HPDE6-E6E7 (cell line): Measurements from ENCODE around the gene TMEM214.
A peak's percentile ranks its signal among the peaks of the same experiment; 100 is the strongest.
"Not testable (repeated sequence)": the region's sequence is repeated elsewhere in the genome, so short reads cannot be mapped to it uniquely, and the experiment has no call there.

Experiments
- DNase-seq: peaks from one replicate; pipeline ENCODE4 v3.0.0; 2011; ENCODE audit warnings: missing footprints; ENCODE audit errors: extremely low spot score

TMEM214 gene

DNA sequence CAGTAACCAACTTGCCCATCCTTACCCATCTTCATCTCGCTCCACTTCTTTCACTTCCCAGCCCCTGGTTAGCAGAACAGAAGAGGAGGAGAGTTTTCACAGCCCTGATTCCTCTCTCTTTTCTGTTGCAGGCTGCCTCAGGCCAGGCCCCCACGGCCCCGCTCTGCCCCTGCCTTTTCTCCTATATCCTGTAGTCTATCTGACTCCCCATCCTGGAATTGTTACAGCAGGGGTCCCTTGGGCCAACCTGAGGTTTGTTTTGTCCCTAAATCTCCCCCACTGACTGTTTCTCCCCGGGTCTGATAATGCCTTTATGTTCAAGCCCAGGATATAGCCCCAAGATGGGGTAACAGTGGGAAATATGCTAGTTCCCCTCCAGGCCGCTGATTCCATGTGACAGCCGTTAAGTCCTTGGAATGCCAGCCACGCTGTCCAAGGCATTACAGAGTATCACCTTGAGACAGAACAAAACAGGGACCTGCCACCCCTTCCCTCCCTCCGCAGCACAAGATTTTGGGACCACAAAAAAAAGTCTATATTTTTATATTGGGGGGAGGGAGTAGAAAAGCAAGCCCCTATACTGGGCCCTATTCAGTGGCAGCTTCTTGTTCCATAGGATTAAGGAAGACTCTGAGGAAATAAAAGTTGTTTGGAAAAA is 37.3 kb downstream of the TMEM214 start:
- no peak for DNase-seq

- DNase-seq: no peak
These were observed 38.0 kb downstream of the TMEM214 start for GRCh38 chr2:27070653-27071276.

GRCh38 chr2:27071277-27071989 is 38.7 kb downstream of the TMEM214 start, which contains the start of gene OST4:
TSS of gene OST4 (minus strand) at chr2:27071654.
- DNase-seq: peak; percentile 93

DNA sequence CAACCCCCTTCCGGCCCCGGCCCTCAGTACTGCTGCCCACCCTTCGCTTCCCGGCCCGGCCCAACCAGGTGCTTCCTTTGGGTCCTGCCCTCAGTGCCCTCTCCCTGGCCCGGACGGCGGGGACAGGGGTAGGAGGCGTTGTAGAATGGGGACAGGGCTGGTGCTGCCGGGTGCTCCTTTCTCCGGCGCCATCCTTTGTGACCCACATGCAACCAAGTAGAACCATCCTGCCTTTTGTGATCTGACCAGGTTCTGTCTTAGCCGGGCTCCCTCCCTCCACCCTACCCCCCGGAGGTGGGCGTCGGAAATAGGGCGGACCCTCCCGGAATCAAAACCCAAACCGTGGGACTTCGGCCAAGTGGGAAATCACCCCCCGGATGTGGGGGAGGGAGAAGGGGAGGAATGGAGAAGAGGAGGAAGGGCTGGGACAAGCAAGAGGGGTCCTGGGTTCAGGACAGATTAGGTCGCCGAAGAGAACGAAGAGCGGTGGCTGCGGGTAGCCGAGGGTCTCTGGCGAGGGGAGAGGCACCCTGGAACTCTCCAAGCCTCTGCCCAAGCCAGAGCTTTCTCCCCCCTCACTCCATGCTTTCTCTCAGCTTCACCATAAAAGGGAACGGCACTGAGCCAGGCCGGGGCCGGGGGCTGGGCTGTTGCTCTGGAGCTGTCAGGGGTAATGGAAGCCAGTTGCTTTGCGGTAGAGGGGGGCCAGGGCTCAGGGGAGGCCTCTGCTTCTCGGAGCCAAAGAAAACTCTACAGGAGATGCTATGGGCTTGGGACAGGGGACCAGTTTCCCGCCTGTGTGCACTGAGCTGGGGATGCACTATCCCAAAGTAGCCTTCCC is 39.4 kb downstream of the TMEM214 start:
- no peak for DNase-seq

GRCh38 chr2:27072920-27073319 is 40.2 kb downstream of the TMEM214 start:
- DNase-seq: no peak

- no peak for DNase-seq
These were observed 41.0 kb downstream of the TMEM214 start for GRCh38 chr2:27073782-27074181.

GRCh38 chr2:27074738-27075565 is 42.2 kb downstream of the TMEM214 start:
- no peak for DNase-seq

- DNase-seq: not testable (repeated sequence)
These were observed 42.8 kb downstream of the TMEM214 start for GRCh38 chr2:27075566-27075871.

- no peak for DNase-seq
These were observed 43.6 kb downstream of the TMEM214 start for GRCh38 chr2:27076323-27076722.

DNA sequence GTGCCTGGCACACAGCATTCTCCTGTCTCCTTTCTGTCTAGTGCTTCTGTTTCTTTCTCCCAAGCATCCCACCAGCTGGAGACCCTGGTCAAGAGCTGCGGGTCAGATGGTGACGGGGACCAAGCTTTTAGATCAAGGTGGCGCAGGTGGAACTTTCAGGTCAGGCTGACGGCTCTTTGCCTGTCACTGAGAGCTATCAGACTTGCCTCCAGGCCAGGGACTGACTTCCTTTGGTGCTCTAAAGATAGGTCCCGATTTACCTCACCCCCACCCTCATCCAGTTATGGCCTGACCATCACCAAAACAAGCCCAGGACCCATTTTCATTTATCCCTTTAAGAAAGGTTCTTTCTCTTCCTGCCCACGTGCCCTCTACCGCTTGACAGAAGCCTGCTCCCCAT is 44.5 kb downstream of the TMEM214 start:
- DNase-seq: no peak

GRCh38 chr2:27078267-27079194 is 45.8 kb downstream of the TMEM214 start, which contains the start of gene EMILIN1:
TSS of gene EMILIN1 (plus strand) at chr2:27078615. CDS start at chr2:27079066, 451 bp downstream.
- DNase-seq: no peak

GRCh38 chr2:27079233-27080139 is 46.7 kb downstream of the TMEM214 start:
- no peak for DNase-seq

- DNase-seq: no peak
These were observed 47.3 kb downstream of the TMEM214 start for GRCh38 chr2:27080140-27080469.

GRCh38 chr2:27080603-27080936 is 47.8 kb downstream of the TMEM214 start:
- no peak for DNase-seq

GRCh38 chr2:27081984-27082772 is 49.4 kb downstream of the TMEM214 start:
- no peak for DNase-seq

- DNase-seq: no peak
These were observed 50.1 kb downstream of the TMEM214 start for GRCh38 chr2:27082773-27083409.

- no peak for DNase-seq
These were observed 50.9 kb downstream of the TMEM214 start for GRCh38 chr2:27083410-27084296.
